Endothelial cell of umbilical vein (primary cell): ENCODE measurements around the gene DAB1. TPM values are rescaled to one million over a fixed set of nuclear protein-coding genes. Genes with fewer than 3 reads are reported as not detected.

Experiments used
- BruUV-seq: library from RNA; stranded (reverse); fragments of 400-500 nt; replicated peaks from 2 replicates; lab custom pipeline; 2021; lab: Mats Ljungman, UMichigan
- CTCF ChIA-PET: fragments of 300-600, 350-600 bp; sonication (Branson Sonifier 250); formaldehyde crosslinking; loops from one replicate; lab custom pipeline; 2021; ENCODE audit warnings: antibody characterized with exemption, inconsistent platforms; lab: Charles Lee
- POLR2A ChIA-PET: fragments of 300-600, 350-600 bp; sonication (Branson Sonifier 250); formaldehyde crosslinking; loops from one replicate; lab custom pipeline; 2021; ENCODE audit warnings: antibody characterized with exemption, inconsistent platforms; lab: Charles Lee
- DNase-seq: peaks from one replicate; pipeline ENCODE4 v3.0.0-alpha.2; 2011; ENCODE audit warnings: low read depth, low spot score
- FAIRE-seq: peaks from 2 replicates; lab custom pipeline; 2011; peaks lifted over from hg19 to GRCh38; lab: Jason Lieb, UNC
- H2AFZ ChIP-seq: 2 replicates; pipeline ENCODE4 v1.6.0; 2012; ENCODE audit warnings: low read depth, low read length, control low read depth, inconsistent platforms
- H3K27ac ChIP-seq: 2 replicates; pipeline ENCODE4 v1.5.1; 2011; ENCODE audit warnings: low read depth, mild to moderate bottlenecking, control low read depth, low read length, moderate library complexity; ENCODE audit not compliant: insufficient read depth
- H3K27me3 ChIP-seq, 2 experiments: 2 replicates each; pipeline versions ENCODE4 v1.6.0 to v1.6.1; 2011; ENCODE audit warnings: low read length in 2 of 2, mixed read lengths in 1 of 2; ENCODE audit not compliant: control insufficient read depth in 2 of 2, insufficient read depth in 2 of 2
- H3K36me3 ChIP-seq, 2 experiments: 2 replicates in 1 of 2; 3 replicates in 1 of 2; pipeline ENCODE4 v1.5.1; 2011; ENCODE audit warnings: low read length in 2 of 2, mild to moderate bottlenecking in 1 of 2, moderate library complexity in 1 of 2; ENCODE audit not compliant: control insufficient read depth in 2 of 2, insufficient read depth in 2 of 2; ENCODE audit errors: extremely low read depth in 1 of 2
- H3K4me1 ChIP-seq: 3 replicates; pipeline ENCODE4 v1.5.1; 2011; ENCODE audit warnings: mild to moderate bottlenecking, low read length; ENCODE audit not compliant: control insufficient read depth, insufficient read depth; ENCODE audit errors: extremely low read depth
- H3K4me2 ChIP-seq: 2 replicates; pipeline ENCODE4 v1.6.1; 2011; ENCODE audit warnings: low read length, control low read depth, mixed read lengths; ENCODE audit not compliant: insufficient read depth
- H3K4me3 ChIP-seq, 3 experiments: fragments of 200-600 bp in 1 of 3; sonication (generic), shearing (Covaris generic) in 1 of 3; replicated peaks in 1 of 3; 2 replicates each; pipeline ENCODE4 v1.5.1; 2011 to 2016; ENCODE audit warnings: control low read depth in 3 of 3, low read length in 3 of 3, mild to moderate bottlenecking in 2 of 3, inconsistent platforms in 1 of 3, low read depth in 1 of 3, moderate library complexity in 1 of 3; ENCODE audit not compliant: insufficient read depth in 1 of 3
- H3K79me2 ChIP-seq: 2 replicates; pipeline ENCODE4 v1.6.0; 2012; ENCODE audit warnings: low read length, inconsistent platforms; ENCODE audit not compliant: control insufficient read depth, insufficient read depth
- H3K9ac ChIP-seq: replicated peaks from 2 replicates; pipeline ENCODE3; 2011; ENCODE audit warnings: low read length, control low read depth; ENCODE audit not compliant: insufficient read depth; ENCODE audit errors: extremely low read depth
- H3K9me1 ChIP-seq: replicated peaks from 3 replicates; pipeline ENCODE4 v1.6.0; 2011; ENCODE audit warnings: mild to moderate bottlenecking, low read length; ENCODE audit not compliant: control insufficient read depth, insufficient read depth; ENCODE audit errors: extremely low read depth
- H3K9me3 ChIP-seq: replicated peaks from 2 replicates; pipeline ENCODE4 v1.5.1; 2012; ENCODE audit warnings: low read length, inconsistent platforms; ENCODE audit not compliant: control insufficient read depth, insufficient read depth
- H4K20me1 ChIP-seq: replicated peaks from 2 replicates; pipeline ENCODE3; 2011; ENCODE audit warnings: mild to moderate bottlenecking, low read length; ENCODE audit not compliant: control insufficient read depth, insufficient read depth; ENCODE audit errors: extremely low read depth
- CTCF ChIP-seq, 2 donors: IDR thresholded peaks; 1 replicate in 1 of 2; 2 replicates in 1 of 2; pipeline ENCODE4 v1.5.1; 2011; ENCODE audit warnings: low read length in 2 of 2, mild to moderate bottlenecking in 2 of 2, moderate library complexity in 2 of 2, control low read depth in 1 of 2, inconsistent platforms in 1 of 2, low read depth in 1 of 2; ENCODE audit not compliant: insufficient read depth in 1 of 2; ENCODE audit errors: extremely low read depth in 1 of 2
- EZH2 ChIP-seq: IDR thresholded peaks from 2 replicates; pipeline ENCODE4 v1.6.1; 2012; ENCODE audit warnings: borderline replicate concordance, low read depth, mild to moderate bottlenecking, moderate library complexity, low read length, inconsistent platforms; ENCODE audit not compliant: severe bottlenecking
- FOS ChIP-seq: IDR thresholded peaks from 2 replicates; pipeline ENCODE4 v1.6.1; 2011; ENCODE audit warnings: mild to moderate bottlenecking, low read length, moderate library complexity, borderline replicate concordance; ENCODE audit not compliant: insufficient read depth
- GATA2 ChIP-seq: IDR thresholded peaks from 2 replicates; pipeline ENCODE4 v1.7.0; 2011; ENCODE audit warnings: low read depth, mild to moderate bottlenecking, moderate library complexity, mixed read lengths, low read length; ENCODE audit not compliant: insufficient read length, insufficient read depth
- JUN ChIP-seq: IDR thresholded peaks from 2 replicates; pipeline ENCODE4 v1.6.1; 2011; ENCODE audit warnings: borderline replicate concordance, low read depth; ENCODE audit not compliant: insufficient read length, insufficient read depth
- MYC ChIP-seq: IDR thresholded peaks from one replicate; pipeline ENCODE4 v1.6.1; 2011; ENCODE audit warnings: mild to moderate bottlenecking, low read depth, low read length
- POLR2A ChIP-seq: IDR thresholded peaks from 2 replicates; pipeline ENCODE4 v1.6.1; 2012; ENCODE audit warnings: low read depth, mild to moderate bottlenecking, control low read depth, low read length
- POLR2AphosphoS5 ChIP-seq: IDR thresholded peaks from 2 replicates; pipeline ENCODE4 v1.6.1; 2012; ENCODE audit warnings: low read depth, mild to moderate bottlenecking, control low read depth, low read length, moderate library complexity; ENCODE audit not compliant: insufficient read depth
- dilution Hi-C: fragments of 300-500 bp; cut with MboI; formaldehyde crosslinking; loops from one replicate; pipeline ENCODE4 v1.15.0; 2019; ENCODE audit warnings: low sequenced_read_pairs; ENCODE audit not compliant: extremely low pct_ligation_motif_present
- intact Hi-C: fragments of 100-400 bp; cut with micrococcal nuclease; formaldehyde crosslinking; loops from one replicate; pipeline ENCODE4 v1.10.0; 2022
- polyA plus RNA-seq, 4 experiments: library from polyadenylated mRNA; depleted of rRNA in 3 of 4; stranded (reverse) in 3 of 4; unstranded in 1 of 4; fragments of >200 nt; gene quantifications; 2 replicates each; pipeline versions ENCODE4 v1.2.1 to v1.2.3, GENCODE V29; 2011 to 2012; ENCODE audit warnings: missing spikeins in 1 of 4
- total RNA-seq: library from RNA; stranded (reverse); gene quantifications from 2 replicates; pipeline ENCODE4 v1.2.3, GENCODE V29; 2021
- TF ChIP-seq, protein P1 (sequence below): IDR thresholded peaks from 2 replicates; pipeline ENCODE4 v1.6.1; 2011; ENCODE audit not compliant: insufficient read depth, insufficient read length

Gene DAB1
- total and polyA plus RNA-seq, 2 donors (not counting 3 experiments of a cell fraction or from before 2014, with no cell fraction given) = not detected

GRCh38 chr1:57337623-57338022 is 86.2 kb downstream of the DAB1 start:
- Histone ChIP-seq H3K27me3 (no peaks in the 10 kb centered on the region), H3K9me1 (no peaks in the 10 kb centered on the region), H2AFZ (no peak overlapping the region), H3K79me2 (no peaks in the 10 kb centered on the region), H3K4me1 (no peaks in the 10 kb centered on the region), H3K4me2 (no peak overlapping the region), H3K4me3 (no peak overlapping the region), H3K9me3 (peaks cover 3% of the 10 kb centered on the region), H3K27ac (no peak overlapping the region), H4K20me1 (no peaks in the 10 kb centered on the region), H3K9ac (no peak overlapping the region), H3K36me3 (no peaks in the 10 kb centered on the region)
- CTCF ChIA-PET = no interaction called here
- intact Hi-C loops = no loop called here
- DNase-seq = no peak
- BruUV-seq = no TSS peak
- POLR2A ChIA-PET = no interaction called here
- FAIRE-seq = no peak
- no peak for TF ChIP-seq FOS
- dilution Hi-C loops = no loop called here

GRCh38 chr1:57336793-57337192 is 87.1 kb downstream of the DAB1 start:
- TF ChIP-seq POLR2A = no peak
- TF ChIP-seq FOS = no peak
- TF ChIP-seq POLR2AphosphoS5 = no peak
- TF ChIP-seq EZH2 = no peak
- TF ChIP-seq, protein P1, sequence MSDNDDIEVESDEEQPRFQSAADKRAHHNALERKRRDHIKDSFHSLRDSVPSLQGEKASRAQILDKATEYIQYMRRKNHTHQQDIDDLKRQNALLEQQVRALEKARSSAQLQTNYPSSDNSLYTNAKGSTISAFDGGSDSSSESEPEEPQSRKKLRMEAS = no peak
- TF ChIP-seq GATA2 = no peak
- TF ChIP-seq CTCF (IDR thresholded peaks at IDR 0.05; ENCODE audit: extremely low read depth in 1 of 2, insufficient read depth in 1 of 2, low read depth in 1 of 2, low read length in 2 of 2) = no peak
- no peak for TF ChIP-seq JUN
- TF ChIP-seq MYC = no peak
- CTCF ChIA-PET = no interaction called here
- Histone ChIP-seq H3K27ac (no peak overlapping the region), H3K4me3 (no peak overlapping the region), H3K9me3 (peaks cover 2% of the 10 kb centered on the region), H3K9me1 (no peaks in the 10 kb centered on the region), H3K9ac (no peak overlapping the region), H4K20me1 (no peaks in the 10 kb centered on the region), H3K36me3 (no peaks in the 10 kb centered on the region), H3K4me1 (no peaks in the 10 kb centered on the region), H3K27me3 (no peaks in the 10 kb centered on the region), H2AFZ (no peak overlapping the region), H3K4me2 (no peak overlapping the region), H3K79me2 (no peaks in the 10 kb centered on the region)
- dilution Hi-C loops (no loop called here), intact Hi-C loops (no loop called here)
- POLR2A ChIA-PET = no interaction called here
- FAIRE-seq (no peak), DNase-seq (no peak)
- BruUV-seq = no TSS peak
